ENCODE data around the gene SETBP1. TPM values are rescaled to one million over a fixed set of nuclear protein-coding genes. Genes with fewer than 3 reads are reported as not detected.

SETBP1 gene
- total and polyA plus RNA-seq, 2 of the 4 experiments (the other 2 are of a cell fraction): 0.19 to 0.36 TPM

- Histone ChIP-seq H3K79me1 (ENCODE audit: low read depth in 1 of 2, low read length in 2 of 2) (no peaks in the 10 kb centered on the region), H3K9ac (ENCODE audit: low read depth, low read length) (no peak overlapping the region), H3K18ac (ENCODE audit: low read depth, low read length) (no peak overlapping the region), H2AK9ac (replicated peaks; ENCODE audit: low read depth, low read length, poor library complexity) (no peak overlapping the region), H2BK15ac (ENCODE audit: low read depth, low read length) (no peak overlapping the region), H3K4me2 (ENCODE audit: low read depth, low read length) (no peak overlapping the region), H3K9me3 (ENCODE audit: control insufficient read depth, insufficient read depth, low read length) (no peaks in the 10 kb centered on the region), H4K5ac (ENCODE audit: low read depth, low read length) (no peak overlapping the region), H4K20me1 (ENCODE audit: insufficient read depth, low read length) (no peaks in the 10 kb centered on the region), H3K36me3 (ENCODE audit: control insufficient read depth, insufficient read depth, low read length) (no peaks in the 10 kb centered on the region), H3K56ac (ENCODE audit: extremely low read depth, insufficient read depth, low read length) (no peak overlapping the region), H2AK5ac (ENCODE audit: low read depth, low read length) (no peak overlapping the region), H3K14ac (replicated peaks; ENCODE audit: low read depth, low read length) (no peak overlapping the region), H3K27me3 (ENCODE audit: control insufficient read depth, insufficient read depth, low read length) (no peaks in the 10 kb centered on the region), H3K23ac (ENCODE audit: low read depth, low read length) (no peak overlapping the region), H2BK20ac (ENCODE audit: low read depth, low read length) (no peak overlapping the region), H3K4ac (ENCODE audit: low read depth, low read length) (no peak overlapping the region), H4K8ac (ENCODE audit: low read depth in 2 of 2, low read length in 2 of 2) (no peak overlapping the region), H4K91ac (ENCODE audit: insufficient read depth, low read depth, low read length) (no peak overlapping the region), H2BK120ac (ENCODE audit: low read depth, low read length) (no peak overlapping the region), H2BK5ac (ENCODE audit: low read depth, low read length, poor library complexity, severe bottlenecking) (no peak overlapping the region), H3K4me1 (ENCODE audit: control insufficient read depth, insufficient read depth, low read length) (peaks cover 6% of the 10 kb centered on the region; the same call in 1 of the 2 replicates), H3K9me1 (ENCODE audit: insufficient read depth, low read length) (peaks cover 6% of the 10 kb centered on the region; the same call in 1 of the 2 replicates), H3K27ac (ENCODE audit: insufficient read depth, low read length) (no peak overlapping the region), H3K4me3 (ENCODE audit: insufficient read depth, low read depth, low read length) (no peak overlapping the region), H2AFZ (replicated peaks; ENCODE audit: low read length, poor library complexity) (no peak overlapping the region)
- WGBS, 2 experiments (ENCODE audit: extremely low coverage in 2 of 2, insufficient read length in 1 of 2): 60% methylated on average over 1 of the region's 2 CpGs; no CpG with 5 or more reads in 1 of the 2 experiments
- ChIA-PET CTCF (interaction anchor here (1.0 kb wide), 1 partner anchor 21 kb away, joined by 5 read pairs; no protein-coding TSS in a partner anchor), POLR2A (ENCODE audit: unreplicated experiment) (no interaction called here)
- TF ChIP-seq FOS (IDR thresholded peaks at IDR 0.05; ENCODE audit: low read depth, low read length) (no peak), ELK1 (IDR thresholded peaks at IDR 0.05; ENCODE audit: borderline replicate concordance, low read depth, low read length) (no peak), MXI1 (IDR thresholded peaks at IDR 0.05; ENCODE audit: borderline replicate concordance, low read depth, low read length) (no peak), CTCF (conservative IDR thresholded peaks at IDR 0.05; ENCODE audit: low read depth, low read length) (no peak), BHLHE40 (IDR thresholded peaks at IDR 0.05; ENCODE audit: low read depth, low read length) (no peak), MAFK (IDR thresholded peaks at IDR 0.05; ENCODE audit: low read depth, low read length) (no peak)
- ATAC-seq (ENCODE audit: low read depth): no peak
- in situ Hi-C loops (cut with MboI; ENCODE audit: low sequenced_read_pairs) (no loop called here), intact Hi-C loops (cut with micrococcal nuclease) (no loop called here), dilution Hi-C loops (cut with HindIII; ENCODE audit: low sequenced_read_pairs, unreplicated experiment) (no loop called here)
- BruUV-seq (replicated peaks): no TSS peak
- no peak for DNase-seq
Observed at GRCh38 chr18:44836263-44836662, 155.6 kb downstream of the SETBP1 start.

Measured in IMR-90 (cell line).